ENCODE data around the gene CTNS.

Gene CTNS

GRCh38 chr17:3598078-3598477, 38.5 kb upstream of the CTNS start:
- no peaks in the 10 kb centered on the region for H3K9me3 ChIP-seq (ENCODE audit: control insufficient read depth in 1 of 2, low read length in 2 of 2)
- no peaks in the 10 kb centered on the region for H3K27me3 ChIP-seq (ENCODE audit: control insufficient read depth in 1 of 2, insufficient read depth in 2 of 2, low read length in 2 of 2)
- no peaks in the 10 kb centered on the region for H3K4me1 ChIP-seq (ENCODE audit: control insufficient read depth in 1 of 2, insufficient read depth in 2 of 2, low read length in 2 of 2)
- H3K9ac ChIP-seq (ENCODE audit: low read depth in 1 of 2, low read length in 2 of 2) = no peak overlapping the region
- H3K4me3 ChIP-seq (ENCODE audit: low read depth in 1 of 2, low read length in 2 of 2) = no peak overlapping the region
- H3K36me3 ChIP-seq (ENCODE audit: control insufficient read depth in 1 of 2, insufficient read depth in 2 of 2, low read length in 2 of 2) = peaks cover 0 to 26% of the 10 kb centered on the region in 2 donors
- no peak overlapping the region for H3K27ac ChIP-seq (ENCODE audit: low read depth, low read length)

- H3K9ac ChIP-seq (ENCODE audit: low read depth in 1 of 2, low read length in 2 of 2) = no peak overlapping the region
Observed at GRCh38 chr17:3600529-3601205, 35.9 kb upstream of the CTNS start.

GRCh38 chr17:3602499-3602898, 34.1 kb upstream of the CTNS start:
- peaks cover 7 to 37% of the 10 kb centered on the region in 2 donors for H3K36me3 ChIP-seq (ENCODE audit: control insufficient read depth in 1 of 2, insufficient read depth in 2 of 2, low read length in 2 of 2)
- H3K27ac ChIP-seq (ENCODE audit: low read depth, low read length) = no peak overlapping the region
- H3K9ac ChIP-seq (ENCODE audit: low read depth in 1 of 2, low read length in 2 of 2) = no peak overlapping the region
- H3K27me3 ChIP-seq (ENCODE audit: control insufficient read depth in 1 of 2, insufficient read depth in 2 of 2, low read length in 2 of 2) = no peaks in the 10 kb centered on the region
- H3K9me3 ChIP-seq (ENCODE audit: control insufficient read depth in 1 of 2, low read length in 2 of 2) = no peaks in the 10 kb centered on the region
- H3K4me3 ChIP-seq (ENCODE audit: low read depth in 1 of 2, low read length in 2 of 2) = no peak overlapping the region
- no peaks in the 10 kb centered on the region for H3K4me1 ChIP-seq (ENCODE audit: control insufficient read depth in 1 of 2, insufficient read depth in 2 of 2, low read length in 2 of 2)

More at GRCh38 chr17:3600529-3601205, 35.9 kb upstream of the CTNS start:
- Histone ChIP-seq H3K27ac (ENCODE audit: low read depth, low read length) (no peak overlapping the region), H3K4me3 (ENCODE audit: low read depth in 1 of 2, low read length in 2 of 2) (no peak overlapping the region), H3K36me3 (ENCODE audit: control insufficient read depth in 1 of 2, insufficient read depth in 2 of 2, low read length in 2 of 2) (peaks cover 7 to 38% of the 10 kb centered on the region in 2 donors), H3K4me1 (ENCODE audit: control insufficient read depth in 1 of 2, insufficient read depth in 2 of 2, low read length in 2 of 2) (no peaks in the 10 kb centered on the region), H3K9me3 (ENCODE audit: control insufficient read depth in 1 of 2, low read length in 2 of 2) (no peaks in the 10 kb centered on the region), H3K27me3 (ENCODE audit: control insufficient read depth in 1 of 2, insufficient read depth in 2 of 2, low read length in 2 of 2) (no peaks in the 10 kb centered on the region)

GRCh38 chr17:3603119-3603869, 33.3 kb upstream of the CTNS start:
- Histone ChIP-seq H3K4me1 (ENCODE audit: control insufficient read depth in 1 of 2, insufficient read depth in 2 of 2, low read length in 2 of 2) (no peaks in the 10 kb centered on the region), H3K36me3 (ENCODE audit: control insufficient read depth in 1 of 2, insufficient read depth in 2 of 2, low read length in 2 of 2) (peaks cover 7 to 39% of the 10 kb centered on the region in 2 donors), H3K9me3 (ENCODE audit: control insufficient read depth in 1 of 2, low read length in 2 of 2) (no peaks in the 10 kb centered on the region), H3K27me3 (ENCODE audit: control insufficient read depth in 1 of 2, insufficient read depth in 2 of 2, low read length in 2 of 2) (no peaks in the 10 kb centered on the region), H3K27ac (ENCODE audit: low read depth, low read length) (no peak overlapping the region), H3K4me3 (ENCODE audit: low read depth in 1 of 2, low read length in 2 of 2) (no peak overlapping the region), H3K9ac (ENCODE audit: low read depth in 1 of 2, low read length in 2 of 2) (no peak overlapping the region)

GRCh38 chr17:3603870-3604259, 32.7 kb upstream of the CTNS start:
- H3K4me3 ChIP-seq (ENCODE audit: low read depth in 1 of 2, low read length in 2 of 2) = no peak overlapping the region
- no peaks in the 10 kb centered on the region for H3K9me3 ChIP-seq (ENCODE audit: control insufficient read depth in 1 of 2, low read length in 2 of 2)
- H3K27ac ChIP-seq (ENCODE audit: low read depth, low read length) = no peak overlapping the region
- H3K27me3 ChIP-seq (ENCODE audit: control insufficient read depth in 1 of 2, insufficient read depth in 2 of 2, low read length in 2 of 2) = no peaks in the 10 kb centered on the region
- peaks cover 7 to 44% of the 10 kb centered on the region in 2 donors for H3K36me3 ChIP-seq (ENCODE audit: control insufficient read depth in 1 of 2, insufficient read depth in 2 of 2, low read length in 2 of 2)
- H3K9ac ChIP-seq (ENCODE audit: low read depth in 1 of 2, low read length in 2 of 2) = no peak overlapping the region
- H3K4me1 ChIP-seq (ENCODE audit: control insufficient read depth in 1 of 2, insufficient read depth in 2 of 2, low read length in 2 of 2) = no peaks in the 10 kb centered on the region

GRCh38 chr17:3609689-3610088, 26.9 kb upstream of the CTNS start:
- Histone ChIP-seq H3K9me3 (ENCODE audit: control insufficient read depth in 1 of 2, low read length in 2 of 2) (no peaks in the 10 kb centered on the region), H3K4me1 (ENCODE audit: control insufficient read depth in 1 of 2, insufficient read depth in 2 of 2, low read length in 2 of 2) (peaks cover 0 to 6% of the 10 kb centered on the region in 2 donors), H3K9ac (ENCODE audit: low read depth in 1 of 2, low read length in 2 of 2) (no peak overlapping the region), H3K36me3 (ENCODE audit: control insufficient read depth in 1 of 2, insufficient read depth in 2 of 2, low read length in 2 of 2) (peaks cover 20 to 64% of the 10 kb centered on the region in 2 donors), H3K27me3 (ENCODE audit: control insufficient read depth in 1 of 2, insufficient read depth in 2 of 2, low read length in 2 of 2) (no peaks in the 10 kb centered on the region), H3K4me3 (ENCODE audit: low read depth in 1 of 2, low read length in 2 of 2) (no peak overlapping the region), H3K27ac (ENCODE audit: low read depth, low read length) (no peak overlapping the region)

- Histone ChIP-seq H3K9me3 (ENCODE audit: control insufficient read depth in 1 of 2, low read length in 2 of 2) (no peaks in the 10 kb centered on the region), H3K27ac (ENCODE audit: low read depth, low read length) (no peak overlapping the region), H3K9ac (ENCODE audit: low read depth in 1 of 2, low read length in 2 of 2) (no peak overlapping the region), H3K4me3 (ENCODE audit: low read depth in 1 of 2, low read length in 2 of 2) (no peak overlapping the region), H3K4me1 (ENCODE audit: control insufficient read depth in 1 of 2, insufficient read depth in 2 of 2, low read length in 2 of 2) (peaks cover 0 to 6% of the 10 kb centered on the region in 2 donors), H3K36me3 (ENCODE audit: control insufficient read depth in 1 of 2, insufficient read depth in 2 of 2, low read length in 2 of 2) (peaks cover 20 to 67% of the 10 kb centered on the region in 2 donors), H3K27me3 (ENCODE audit: control insufficient read depth in 1 of 2, insufficient read depth in 2 of 2, low read length in 2 of 2) (no peaks in the 10 kb centered on the region)
Observed at GRCh38 chr17:3610523-3610922, 26.0 kb upstream of the CTNS start.

- no peaks in the 10 kb centered on the region for H3K27me3 ChIP-seq (ENCODE audit: control insufficient read depth in 1 of 2, insufficient read depth in 2 of 2, low read length in 2 of 2)
- H3K9ac ChIP-seq (ENCODE audit: low read depth in 1 of 2, low read length in 2 of 2) = no peak overlapping the region
- peaks cover 37 to 75% of the 10 kb centered on the region in 2 donors for H3K36me3 ChIP-seq (ENCODE audit: control insufficient read depth in 1 of 2, insufficient read depth in 2 of 2, low read length in 2 of 2)
- peaks cover 0 to 4% of the 10 kb centered on the region in 2 donors for H3K9me3 ChIP-seq (ENCODE audit: control insufficient read depth in 1 of 2, low read length in 2 of 2)
- peaks cover 0 to 6% of the 10 kb centered on the region in 2 donors for H3K4me1 ChIP-seq (ENCODE audit: control insufficient read depth in 1 of 2, insufficient read depth in 2 of 2, low read length in 2 of 2)
- H3K27ac ChIP-seq (ENCODE audit: low read depth, low read length) = no peak overlapping the region
- no peak overlapping the region for H3K4me3 ChIP-seq (ENCODE audit: low read depth in 1 of 2, low read length in 2 of 2)
Observed at GRCh38 chr17:3613124-3613523, 23.4 kb upstream of the CTNS start.

GRCh38 chr17:3615160-3615870, 21.2 kb upstream of the CTNS start:
- H3K36me3 ChIP-seq (ENCODE audit: control insufficient read depth in 1 of 2, insufficient read depth in 2 of 2, low read length in 2 of 2) = peaks cover 34 to 69% of the 10 kb centered on the region in 2 donors
- H3K4me1 ChIP-seq (ENCODE audit: control insufficient read depth in 1 of 2, insufficient read depth in 2 of 2, low read length in 2 of 2) = peaks cover 0 to 6% of the 10 kb centered on the region in 2 donors
- no peaks in the 10 kb centered on the region for H3K27me3 ChIP-seq (ENCODE audit: control insufficient read depth in 1 of 2, insufficient read depth in 2 of 2, low read length in 2 of 2)
- peaks cover 0 to 4% of the 10 kb centered on the region in 2 donors for H3K9me3 ChIP-seq (ENCODE audit: control insufficient read depth in 1 of 2, low read length in 2 of 2)
- no peak overlapping the region for H3K4me3 ChIP-seq (ENCODE audit: low read depth in 1 of 2, low read length in 2 of 2)
- H3K9ac ChIP-seq (ENCODE audit: low read depth in 1 of 2, low read length in 2 of 2) = no peak overlapping the region
- H3K27ac ChIP-seq (ENCODE audit: low read depth, low read length) = no peak overlapping the region
